ENCODE results near the gene MYRF.

MYRF gene

GRCh38 chr11:61816736-61817455, 64.5 kb downstream of the MYRF start, which contains the start of gene FADS1:
Gene FADS1 (minus strand): TSS chr11:61817003. CDS start chr11:61816929, 74 bp downstream.
- Histone ChIP-seq H3K4me3 (ENCODE audit: insufficient read depth, low read depth, low read length) (peak within 1 kb of the TSS; percentile 86), H3K36me3 (ENCODE audit: control insufficient read depth, insufficient read depth, low read length) (peaks cover 23% of the 10 kb centered on the region), H3K4me1 (ENCODE audit: control insufficient read depth, insufficient read depth, low read length) (no peaks in the 10 kb centered on the region), H3K27ac (ENCODE audit: insufficient read depth, low read depth, low read length, poor library complexity, severe bottlenecking) (peak within 1 kb of the TSS; percentile 96), H3K27me3 (ENCODE audit: control insufficient read depth, insufficient read depth, low read length, poor library complexity, severe bottlenecking) (no peaks in the 10 kb centered on the region), H3K9me3 (ENCODE audit: control insufficient read depth, low read length) (no peaks in the 10 kb centered on the region)
- WGBS, 2 experiments, result 0 to 1% methylated on average over 73 of the region's 73 CpGs

DNA sequence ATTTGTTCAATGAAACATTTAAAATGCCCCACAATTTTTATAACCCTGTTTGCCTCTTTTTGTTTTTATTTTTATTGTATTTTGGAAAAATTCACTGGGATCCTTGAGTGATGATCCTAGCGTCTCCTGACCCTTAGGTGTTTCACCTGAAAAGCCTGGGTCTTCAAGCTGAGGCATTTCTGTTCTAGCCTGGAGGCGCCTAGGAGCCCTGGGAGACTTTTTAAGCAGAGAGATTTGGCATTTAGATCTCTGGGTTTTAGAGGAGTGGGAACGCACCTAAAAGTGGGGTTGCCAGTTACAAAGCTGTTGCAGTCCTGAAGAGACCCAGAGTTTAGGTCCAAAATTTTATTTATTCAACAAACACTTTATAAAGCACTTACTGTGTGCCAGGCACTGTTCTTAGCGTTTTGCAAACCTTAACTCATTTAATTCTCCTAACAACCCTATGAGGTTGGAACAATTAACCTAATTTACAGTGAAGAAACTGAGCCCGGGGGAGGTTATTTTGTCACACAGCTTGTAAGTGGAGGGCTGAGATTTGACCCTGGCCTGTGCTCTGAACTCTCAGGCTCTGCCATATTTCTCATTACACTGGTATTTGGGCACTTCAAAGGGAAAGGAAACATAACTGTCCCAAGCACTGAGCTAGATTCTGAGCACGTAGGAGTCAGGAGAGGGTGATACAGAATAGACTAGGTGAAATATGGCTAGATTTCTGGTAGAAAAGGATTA, 65.2 kb downstream of the MYRF start:
- H3K4me1 ChIP-seq (ENCODE audit: control insufficient read depth, insufficient read depth, low read length), result no peaks in the 10 kb centered on the region
- peaks cover 16% of the 10 kb centered on the region for H3K36me3 ChIP-seq (ENCODE audit: control insufficient read depth, insufficient read depth, low read length)
- H3K27ac ChIP-seq (ENCODE audit: insufficient read depth, low read depth, low read length, poor library complexity, severe bottlenecking), result peak overlapping the region; percentile 96
- no peaks in the 10 kb centered on the region for H3K27me3 ChIP-seq (ENCODE audit: control insufficient read depth, insufficient read depth, low read length, poor library complexity, severe bottlenecking)
- WGBS, 2 experiments, result 55 to 56% methylated on average over 5 to 6 of the region's 6 CpGs
- H3K4me3 ChIP-seq (ENCODE audit: insufficient read depth, low read depth, low read length), result peak overlapping the region; percentile 86
- H3K9me3 ChIP-seq (ENCODE audit: control insufficient read depth, low read length), result no peaks in the 10 kb centered on the region

DNA sequence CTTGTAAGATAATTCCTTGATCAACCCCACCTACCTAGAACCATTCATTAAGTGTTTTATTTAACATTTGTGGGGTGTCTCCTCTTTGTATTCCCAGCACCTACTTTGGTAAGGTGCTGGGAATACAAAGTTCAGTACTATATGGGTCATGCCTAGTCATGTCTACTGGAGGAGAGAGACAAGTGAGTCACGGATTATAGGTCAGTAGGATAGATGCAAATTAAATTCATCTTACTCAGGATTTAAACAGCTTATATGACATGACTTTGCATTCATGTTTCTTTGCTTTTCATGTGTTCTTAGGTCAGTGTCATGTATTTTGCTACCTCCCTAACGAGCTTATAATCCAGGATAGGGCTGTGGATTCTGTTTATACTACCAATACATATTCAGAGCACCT, 67.7 kb downstream of the MYRF start:
- Histone ChIP-seq H3K27me3 (ENCODE audit: control insufficient read depth, insufficient read depth, low read length, poor library complexity, severe bottlenecking) (no peaks in the 10 kb centered on the region), H3K4me3 (ENCODE audit: insufficient read depth, low read depth, low read length) (no peak overlapping the region), H3K9me3 (ENCODE audit: control insufficient read depth, low read length) (no peaks in the 10 kb centered on the region), H3K36me3 (ENCODE audit: control insufficient read depth, insufficient read depth, low read length) (no peaks in the 10 kb centered on the region), H3K27ac (ENCODE audit: insufficient read depth, low read depth, low read length, poor library complexity, severe bottlenecking) (no peak overlapping the region), H3K4me1 (ENCODE audit: control insufficient read depth, insufficient read depth, low read length) (no peaks in the 10 kb centered on the region)
- 92 to 96% methylated on average over 2 of the region's 2 CpGs for WGBS, 2 experiments

GRCh38 chr11:61826930-61827570, 74.6 kb downstream of the MYRF start:
- H3K4me3 ChIP-seq (ENCODE audit: insufficient read depth, low read depth, low read length), result peak overlapping the region; percentile 92
- 14 to 15% methylated on average over 23 of the region's 23 CpGs for WGBS, 2 experiments
- peak overlapping the region; percentile 92 for H3K27ac ChIP-seq (ENCODE audit: insufficient read depth, low read depth, low read length, poor library complexity, severe bottlenecking)

DNA sequence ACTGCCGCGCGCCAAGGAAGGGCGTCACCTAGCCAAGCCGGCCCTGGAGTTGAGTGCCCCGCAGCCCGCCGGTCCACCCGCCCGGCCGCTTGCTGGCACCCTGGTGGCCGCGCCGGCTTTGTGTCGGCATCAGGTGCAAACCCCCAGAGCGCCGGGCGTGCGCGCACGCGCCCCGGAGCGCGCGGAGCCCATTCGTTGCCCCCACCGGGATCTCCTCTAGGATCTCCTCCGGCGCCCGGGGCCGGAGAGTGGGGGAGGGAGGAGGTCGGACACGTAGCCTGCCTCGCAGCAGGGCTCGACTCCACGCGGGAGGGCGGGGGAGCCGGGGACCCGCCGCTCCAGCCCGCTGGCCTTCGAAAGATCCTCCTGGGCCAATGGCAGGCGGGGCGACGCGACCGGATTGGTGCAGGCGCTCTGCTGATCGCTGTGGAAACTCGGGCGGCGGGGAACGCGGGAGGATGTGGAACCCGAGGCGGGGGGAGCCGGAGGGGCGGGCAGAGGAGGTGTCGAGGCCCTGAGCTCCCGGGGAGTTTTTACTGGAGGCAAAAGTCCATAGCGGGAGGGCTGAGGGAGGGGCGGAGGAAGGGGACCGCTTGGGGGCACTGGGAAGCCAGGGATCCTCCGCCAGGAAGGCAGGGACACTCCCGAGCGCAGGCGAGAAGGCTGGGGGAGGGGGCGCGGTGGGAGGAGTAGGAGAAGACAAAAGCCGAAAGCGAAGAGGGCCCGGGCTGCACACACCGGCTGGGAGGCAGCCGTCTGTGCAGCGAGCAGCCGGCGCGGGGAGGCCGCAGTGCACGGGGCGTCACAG, 75.3 kb downstream of the MYRF start, which contains the start of gene FADS2:
TSS of gene FADS2 (plus strand) at position 730 of the 808 bp plus-strand sequence. CDS start 91 bp downstream, outside the sequence.
- WGBS, 2 experiments, result 0 to 1% methylated on average over 83 of the region's 83 CpGs
- peak within 1 kb of the TSS; percentile 92 for H3K27ac ChIP-seq (ENCODE audit: insufficient read depth, low read depth, low read length, poor library complexity, severe bottlenecking)
- H3K9me3 ChIP-seq (ENCODE audit: control insufficient read depth, low read length), result no peaks in the 10 kb centered on the region
- peaks cover 15% of the 10 kb centered on the region for H3K4me1 ChIP-seq (ENCODE audit: control insufficient read depth, insufficient read depth, low read length)
- H3K27me3 ChIP-seq (ENCODE audit: control insufficient read depth, insufficient read depth, low read length, poor library complexity, severe bottlenecking), result no peaks in the 10 kb centered on the region
- peak within 1 kb of the TSS; percentile 92 for H3K4me3 ChIP-seq (ENCODE audit: insufficient read depth, low read depth, low read length)
- H3K36me3 ChIP-seq (ENCODE audit: control insufficient read depth, insufficient read depth, low read length), result no peaks in the 10 kb centered on the region

More at GRCh38 chr11:61826930-61827570, 74.6 kb downstream of the MYRF start:
- H3K9me3 ChIP-seq (ENCODE audit: control insufficient read depth, low read length), result no peaks in the 10 kb centered on the region
- H3K4me1 ChIP-seq (ENCODE audit: control insufficient read depth, insufficient read depth, low read length), result peaks cover 13% of the 10 kb centered on the region
- no peaks in the 10 kb centered on the region for H3K36me3 ChIP-seq (ENCODE audit: control insufficient read depth, insufficient read depth, low read length)
- H3K27me3 ChIP-seq (ENCODE audit: control insufficient read depth, insufficient read depth, low read length, poor library complexity, severe bottlenecking), result no peaks in the 10 kb centered on the region

DNA sequence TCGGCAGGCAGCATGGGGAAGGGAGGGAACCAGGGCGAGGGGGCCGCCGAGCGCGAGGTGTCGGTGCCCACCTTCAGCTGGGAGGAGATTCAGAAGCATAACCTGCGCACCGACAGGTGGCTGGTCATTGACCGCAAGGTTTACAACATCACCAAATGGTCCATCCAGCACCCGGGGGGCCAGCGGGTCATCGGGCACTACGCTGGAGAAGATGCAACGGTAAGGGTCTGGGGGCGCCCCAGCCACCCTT, 75.9 kb downstream of the MYRF start:
- Histone ChIP-seq H3K36me3 (ENCODE audit: control insufficient read depth, insufficient read depth, low read length) (no peaks in the 10 kb centered on the region), H3K9me3 (ENCODE audit: control insufficient read depth, low read length) (no peaks in the 10 kb centered on the region), H3K27me3 (ENCODE audit: control insufficient read depth, insufficient read depth, low read length, poor library complexity, severe bottlenecking) (no peaks in the 10 kb centered on the region), H3K4me1 (ENCODE audit: control insufficient read depth, insufficient read depth, low read length) (peaks cover 15% of the 10 kb centered on the region), H3K27ac (ENCODE audit: insufficient read depth, low read depth, low read length, poor library complexity, severe bottlenecking) (peak overlapping the region; percentile 92), H3K4me3 (ENCODE audit: insufficient read depth, low read depth, low read length) (peak overlapping the region; percentile 92)
- 0 to 1% methylated on average over 16 of the region's 16 CpGs for WGBS, 2 experiments

- WGBS, 2 experiments, result 0% methylated on average over 55 of the region's 55 CpGs
- no peaks in the 10 kb centered on the region for H3K27me3 ChIP-seq (ENCODE audit: control insufficient read depth, insufficient read depth, low read length, poor library complexity, severe bottlenecking)
- H3K4me3 ChIP-seq (ENCODE audit: insufficient read depth, low read depth, low read length), result peak overlapping the region; percentile 92
- peaks cover 20% of the 10 kb centered on the region for H3K4me1 ChIP-seq (ENCODE audit: control insufficient read depth, insufficient read depth, low read length)
- H3K36me3 ChIP-seq (ENCODE audit: control insufficient read depth, insufficient read depth, low read length), result peaks cover under 1% of the 10 kb centered on the region
- H3K9me3 ChIP-seq (ENCODE audit: control insufficient read depth, low read length), result no peaks in the 10 kb centered on the region
- H3K27ac ChIP-seq (ENCODE audit: insufficient read depth, low read depth, low read length, poor library complexity, severe bottlenecking), result peak overlapping the region; percentile 92
Observed at GRCh38 chr11:61828629-61829407, 76.4 kb downstream of the MYRF start.

- Histone ChIP-seq H3K4me3 (ENCODE audit: insufficient read depth, low read depth, low read length) (peak overlapping the region; percentile 92), H3K36me3 (ENCODE audit: control insufficient read depth, insufficient read depth, low read length) (peaks cover 4% of the 10 kb centered on the region), H3K9me3 (ENCODE audit: control insufficient read depth, low read length) (no peaks in the 10 kb centered on the region), H3K4me1 (ENCODE audit: control insufficient read depth, insufficient read depth, low read length) (peaks cover 29% of the 10 kb centered on the region), H3K27me3 (ENCODE audit: control insufficient read depth, insufficient read depth, low read length, poor library complexity, severe bottlenecking) (no peaks in the 10 kb centered on the region), H3K27ac (ENCODE audit: insufficient read depth, low read depth, low read length, poor library complexity, severe bottlenecking) (no peak overlapping the region)
- 74 to 84% methylated on average over 4 of the region's 4 CpGs for whole genome bisulfite sequencing, 2 experiments
Observed at GRCh38 chr11:61829806-61830205, 77.4 kb downstream of the MYRF start.
